ENCODE data around the gene PDZD2. TPM values are rescaled to one million over a fixed set of nuclear protein-coding genes. Genes with fewer than 3 reads are reported as not detected.
A peak's percentile ranks its signal among the peaks of the same experiment; 100 is the strongest.

Gene PDZD2
- total RNA-seq, 2 experiments from 2014 or later = 0.04 to 0.14 TPM

GRCh38 chr5:31944684-31945445, 305.9 kb downstream of the PDZD2 start:
- ATAC-seq (no peak), DNase-seq (no peak)
- Mint-ChIP-seq H3K4me3 (no peak overlapping the region), H3K9me3 (ENCODE audit: low read depth) (no peaks in the 10 kb centered on the region), H3K27me3 (no peaks in the 10 kb centered on the region), H3K27ac (no peak overlapping the region), H3K36me3 (ENCODE audit: low read depth) (no peaks in the 10 kb centered on the region), H3K4me1 (no peaks in the 10 kb centered on the region)
- ChIA-PET CTCF (no interaction called here), POLR2A (no interaction called here)
- intact Hi-C loops (cut with DNase I, micrococcal nuclease) = no loop called here

DNA sequence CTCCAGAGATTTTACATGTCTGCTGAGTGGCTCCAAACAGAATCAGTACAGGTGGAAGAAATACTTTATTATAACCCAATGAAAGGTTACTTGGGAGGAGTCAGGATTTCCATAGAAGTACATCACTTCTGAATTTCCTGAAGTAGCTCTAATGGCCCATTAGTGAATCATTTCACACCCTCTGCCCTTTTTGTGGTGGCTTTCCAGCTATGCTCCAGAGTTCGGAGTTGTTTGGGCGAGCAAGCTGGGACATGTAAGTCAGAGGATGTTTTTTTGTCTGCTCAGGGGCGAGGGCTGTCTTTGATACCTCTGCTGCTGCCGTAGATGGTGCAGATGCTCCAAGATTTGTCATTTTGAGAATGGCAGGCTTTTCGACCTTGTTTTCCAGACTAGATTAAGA, 309.1 kb downstream of the PDZD2 start:
- Mint-ChIP-seq H3K36me3 (ENCODE audit: low read depth) (no peaks in the 10 kb centered on the region), H3K27ac (no peak overlapping the region), H3K4me3 (no peak overlapping the region), H3K9me3 (ENCODE audit: low read depth) (no peaks in the 10 kb centered on the region), H3K27me3 (no peaks in the 10 kb centered on the region), H3K4me1 (no peaks in the 10 kb centered on the region)
- intact Hi-C loops (cut with DNase I, micrococcal nuclease) = no loop called here
- ChIA-PET POLR2A (no interaction called here), CTCF (interaction anchor here (0.6 kb wide), 2 partner anchors 10 to 327 kb away, joined by 3 read pairs; no protein-coding TSS in a partner anchor)
- DNase-seq = no peak
- no peak for ATAC-seq

GRCh38 chr5:31952067-31952466, 313.1 kb downstream of the PDZD2 start:
- no peak for DNase-seq
- CTCF ChIA-PET = interaction anchor here (1.4 kb wide), 1 partner anchor 141 kb away, joined by 3 read pairs; no protein-coding TSS in a partner anchor
- H3K4me3 Mint-ChIP-seq = no peak overlapping the region
- H3K4me1 Mint-ChIP-seq = no peaks in the 10 kb centered on the region
- ATAC-seq = no peak
- no peaks in the 10 kb centered on the region for H3K27me3 Mint-ChIP-seq
- intact Hi-C loops (cut with DNase I, micrococcal nuclease) = no loop called here
- no peaks in the 10 kb centered on the region for H3K36me3 Mint-ChIP-seq (ENCODE audit: low read depth)
- POLR2A ChIA-PET = no interaction called here
- H3K9me3 Mint-ChIP-seq (ENCODE audit: low read depth) = no peaks in the 10 kb centered on the region
- H3K27ac Mint-ChIP-seq = no peak overlapping the region

DNA sequence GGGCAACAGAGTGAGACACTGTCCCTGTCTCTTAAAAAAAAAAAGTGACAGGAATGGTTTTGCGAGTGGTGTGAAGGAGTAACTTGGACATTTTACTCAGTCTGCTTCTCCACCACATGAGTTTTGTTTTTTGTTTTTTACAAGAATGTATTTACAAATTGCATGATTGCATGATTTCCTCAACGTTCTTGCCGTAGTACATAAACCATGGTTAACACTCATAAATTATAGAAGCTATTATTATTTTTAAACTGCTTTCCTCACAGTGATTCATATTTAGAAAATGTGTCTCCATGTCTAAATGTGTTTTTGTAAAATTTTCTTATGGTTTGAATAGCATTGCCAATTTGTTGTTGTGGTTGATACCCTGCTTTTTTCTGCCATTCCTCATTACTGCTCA, 315.2 kb downstream of the PDZD2 start:
- H3K27me3 Mint-ChIP-seq = no peaks in the 10 kb centered on the region
- H3K9me3 Mint-ChIP-seq (ENCODE audit: low read depth) = no peaks in the 10 kb centered on the region
- no peak overlapping the region for H3K27ac Mint-ChIP-seq
- CTCF ChIA-PET = no interaction called here
- DNase-seq (no peak), ATAC-seq (no peak)
- POLR2A ChIA-PET = no interaction called here
- no peak overlapping the region for H3K4me3 Mint-ChIP-seq
- intact Hi-C loops (cut with DNase I, micrococcal nuclease) = no loop called here
- H3K36me3 Mint-ChIP-seq (ENCODE audit: low read depth) = no peaks in the 10 kb centered on the region
- no peaks in the 10 kb centered on the region for H3K4me1 Mint-ChIP-seq

DNA sequence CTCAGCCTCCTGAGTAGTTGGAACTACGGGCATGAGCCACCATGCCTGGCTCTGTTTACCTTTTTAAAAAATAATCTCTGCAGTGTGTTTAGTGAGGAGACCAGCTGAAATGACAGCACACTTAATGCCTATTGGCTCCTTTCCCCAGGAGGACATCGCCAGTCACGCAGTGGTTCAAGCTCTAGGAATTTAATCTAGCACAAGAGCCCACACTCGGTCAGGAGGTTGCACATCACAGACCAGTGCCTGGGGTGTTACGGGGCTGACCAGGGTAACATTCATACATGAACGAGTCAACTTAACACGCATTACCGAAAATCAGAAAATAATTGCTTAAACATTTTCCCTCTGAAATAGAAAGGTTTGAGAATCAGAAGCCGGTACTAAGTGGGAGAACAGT, 318.2 kb downstream of the PDZD2 start:
- DNase-seq = no peak
- H3K36me3 Mint-ChIP-seq (ENCODE audit: low read depth) = no peaks in the 10 kb centered on the region
- H3K27ac Mint-ChIP-seq = no peak overlapping the region
- no peaks in the 10 kb centered on the region for H3K9me3 Mint-ChIP-seq (ENCODE audit: low read depth)
- intact Hi-C loops (cut with DNase I, micrococcal nuclease) = no loop called here
- CTCF ChIA-PET = no interaction called here
- no peak for ATAC-seq
- H3K4me1 Mint-ChIP-seq = no peaks in the 10 kb centered on the region
- POLR2A ChIA-PET = no interaction called here
- H3K27me3 Mint-ChIP-seq = no peaks in the 10 kb centered on the region
- no peak overlapping the region for H3K4me3 Mint-ChIP-seq

GRCh38 chr5:31962351-31962751, 323.4 kb downstream of the PDZD2 start:
- no peak overlapping the region for H3K4me3 Mint-ChIP-seq
- ATAC-seq (no peak), DNase-seq (no peak)
- H3K36me3 Mint-ChIP-seq (ENCODE audit: low read depth) = no peaks in the 10 kb centered on the region
- intact Hi-C loops (cut with DNase I, micrococcal nuclease) = no loop called here
- H3K27ac Mint-ChIP-seq = no peak overlapping the region
- ChIA-PET POLR2A (interaction anchor here (0.5 kb wide), 1 partner anchor 70 kb away, joined by 3 read pairs; no protein-coding TSS in a partner anchor), CTCF (interaction anchor here (2.2 kb wide), 1 partner anchor 114 kb away, joined by 10 read pairs; no protein-coding TSS in a partner anchor)
- H3K9me3 Mint-ChIP-seq (ENCODE audit: low read depth) = no peaks in the 10 kb centered on the region
- peaks cover 3% of the 10 kb centered on the region for H3K4me1 Mint-ChIP-seq
- no peaks in the 10 kb centered on the region for H3K27me3 Mint-ChIP-seq

DNA sequence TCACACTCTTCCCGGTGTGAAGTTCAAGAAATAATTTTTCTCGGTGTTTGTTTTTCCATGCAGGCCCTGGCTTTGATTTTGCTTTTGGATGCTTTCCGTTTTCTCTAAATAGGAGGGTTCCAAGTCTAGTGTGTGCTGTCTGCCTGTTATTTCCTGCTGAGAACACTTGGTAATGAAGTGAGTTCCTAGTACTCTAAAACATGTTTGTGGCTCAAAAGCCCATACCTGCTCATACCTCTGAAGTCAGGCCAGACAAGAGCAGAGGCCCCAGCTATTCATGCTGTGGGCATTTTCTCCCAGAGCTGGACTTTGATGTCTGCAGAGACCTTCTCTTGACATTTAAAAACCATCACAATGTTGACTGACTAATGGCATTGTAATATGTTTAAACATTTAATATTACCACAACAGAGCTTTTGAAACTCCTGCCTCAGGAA, 324.0 kb downstream of the PDZD2 start:
- ChIA-PET CTCF (interaction anchor here (0.6 to 2.2 kb wide), 3 partner anchors 113 to 1972 kb away, joined by 3 to 10 read pairs (median 4); no protein-coding TSS in a partner anchor), POLR2A (no interaction called here)
- Mint-ChIP-seq H3K4me3 (no peak overlapping the region), H3K4me1 (peaks cover 3% of the 10 kb centered on the region), H3K36me3 (ENCODE audit: low read depth) (no peaks in the 10 kb centered on the region), H3K27me3 (no peaks in the 10 kb centered on the region), H3K9me3 (ENCODE audit: low read depth) (no peaks in the 10 kb centered on the region), H3K27ac (no peak overlapping the region)
- ATAC-seq (peak; percentile 39), DNase-seq (no peak)
- intact Hi-C loops (cut with DNase I, micrococcal nuclease) = no loop called here

DNA sequence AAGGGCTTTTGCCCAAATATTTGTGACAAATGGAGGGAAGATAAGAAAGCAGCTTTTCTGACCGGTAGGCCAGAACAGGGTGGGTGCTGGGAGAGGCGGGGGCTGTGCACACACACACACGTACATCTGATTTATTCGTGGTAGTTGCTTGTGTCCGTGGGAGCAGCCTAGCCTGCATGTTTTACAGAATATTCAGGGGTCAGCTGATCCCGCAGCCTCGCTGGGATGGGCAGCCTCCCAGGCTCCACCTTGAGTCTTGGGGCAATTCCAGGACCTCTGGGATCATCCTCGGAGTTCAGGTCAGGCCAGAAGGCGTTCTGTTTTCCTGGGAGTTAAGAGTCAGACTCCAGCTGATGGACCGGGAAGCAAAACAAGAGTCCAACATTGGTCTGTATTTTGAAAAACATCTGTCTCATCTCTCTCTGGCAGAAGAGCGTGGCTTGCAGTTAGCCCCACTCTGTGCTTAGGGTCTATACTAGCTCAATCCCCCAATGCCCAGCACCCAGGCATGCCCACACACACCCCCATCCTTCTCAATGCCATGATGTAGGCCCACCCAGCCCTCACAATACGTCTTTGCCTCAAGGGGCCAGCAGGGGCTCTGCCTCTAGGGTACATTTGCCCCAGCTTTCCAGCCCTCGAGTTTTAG, 324.6 kb downstream of the PDZD2 start:
- no peak overlapping the region for H3K4me3 Mint-ChIP-seq

GRCh38 chr5:31964007-31964360, 325.1 kb downstream of the PDZD2 start:
- intact Hi-C loops (cut with DNase I, micrococcal nuclease) = no loop called here
- Mint-ChIP-seq H3K27ac (no peak overlapping the region), H3K27me3 (no peaks in the 10 kb centered on the region), H3K4me3 (no peak overlapping the region), H3K4me1 (peaks cover 3% of the 10 kb centered on the region), H3K36me3 (ENCODE audit: low read depth) (no peaks in the 10 kb centered on the region), H3K9me3 (ENCODE audit: low read depth) (no peaks in the 10 kb centered on the region)
- ChIA-PET POLR2A (no interaction called here), CTCF (no interaction called here)
- DNase-seq (no peak), ATAC-seq (no peak)

More for the DNA sequence above, 324.6 kb downstream of the PDZD2 start:
- ChIA-PET CTCF (interaction anchor here (0.6 to 0.8 kb wide), 2 partner anchors 130 to 1972 kb away, joined by 3 to 4 read pairs; no protein-coding TSS in a partner anchor), POLR2A (no interaction called here)
- Mint-ChIP-seq H3K9me3 (ENCODE audit: low read depth) (no peaks in the 10 kb centered on the region), H3K4me1 (peaks cover 3% of the 10 kb centered on the region), H3K27ac (no peak overlapping the region), H3K36me3 (ENCODE audit: low read depth) (no peaks in the 10 kb centered on the region), H3K27me3 (no peaks in the 10 kb centered on the region)
- intact Hi-C loops (cut with DNase I, micrococcal nuclease) = no loop called here
- no peak for ATAC-seq
- DNase-seq = no peak

GRCh38 chr5:31965227-31965626, 326.3 kb downstream of the PDZD2 start:
- CTCF ChIA-PET = no interaction called here
- POLR2A ChIA-PET = interaction anchor here (0.6 kb wide), 1 partner anchor 52 kb away, joined by 3 read pairs; no protein-coding TSS in a partner anchor
- Mint-ChIP-seq H3K36me3 (ENCODE audit: low read depth) (no peaks in the 10 kb centered on the region), H3K27me3 (no peaks in the 10 kb centered on the region), H3K9me3 (ENCODE audit: low read depth) (no peaks in the 10 kb centered on the region), H3K4me1 (peaks cover 3% of the 10 kb centered on the region), H3K4me3 (no peak overlapping the region), H3K27ac (no peak overlapping the region)
- DNase-seq (no peak), ATAC-seq (no peak)
- intact Hi-C loops (cut with DNase I, micrococcal nuclease) = no loop called here

DNA sequence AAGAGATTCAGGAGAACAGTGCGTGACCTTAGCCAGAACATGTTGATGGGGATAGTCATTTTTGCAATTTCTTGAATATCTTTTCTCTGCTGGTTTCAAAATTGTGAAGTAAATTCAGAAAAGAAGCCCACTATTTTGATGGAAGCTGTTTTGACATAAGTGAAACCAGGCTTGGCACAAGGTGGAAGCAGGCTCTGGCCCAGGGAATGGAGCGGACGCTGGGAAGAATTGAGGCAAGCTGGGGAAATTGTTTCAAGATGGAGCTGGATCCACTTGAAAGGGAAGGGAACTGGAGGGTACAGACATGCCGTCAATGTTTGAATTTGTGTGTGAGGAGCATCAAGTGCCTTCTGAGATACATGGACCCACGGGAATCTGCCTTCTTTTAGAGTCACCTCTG, 328.0 kb downstream of the PDZD2 start:
- DNase-seq = no peak
- intact Hi-C loops (cut with DNase I, micrococcal nuclease) = no loop called here
- no peak for ATAC-seq
- Mint-ChIP-seq H3K4me3 (no peak overlapping the region), H3K27me3 (no peaks in the 10 kb centered on the region), H3K36me3 (ENCODE audit: low read depth) (no peaks in the 10 kb centered on the region), H3K27ac (no peak overlapping the region), H3K4me1 (peaks cover 3% of the 10 kb centered on the region), H3K9me3 (ENCODE audit: low read depth) (no peaks in the 10 kb centered on the region)
- POLR2A ChIA-PET = no interaction called here
- CTCF ChIA-PET = no interaction called here

DNA sequence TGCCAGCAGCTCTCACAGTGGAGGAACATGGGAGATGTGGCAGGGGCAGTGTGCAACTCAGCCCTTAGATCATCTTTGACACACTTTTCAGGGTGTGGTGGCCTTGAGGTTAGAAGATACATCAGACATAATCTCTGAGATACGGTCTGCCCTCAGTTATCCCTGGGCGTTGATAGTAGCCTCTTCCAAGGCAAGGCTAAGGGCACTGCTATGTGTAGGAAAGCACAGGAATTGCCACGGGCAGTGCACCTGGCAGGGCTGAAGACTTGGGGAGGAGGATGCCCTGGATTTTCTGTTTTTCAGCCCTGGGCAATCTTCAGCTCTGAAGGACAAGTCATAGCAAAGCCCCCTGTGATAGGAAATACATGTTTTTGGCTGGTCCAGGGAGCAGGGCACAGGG, 328.5 kb downstream of the PDZD2 start:
- ChIA-PET CTCF (no interaction called here), POLR2A (no interaction called here)
- no peak for DNase-seq
- Mint-ChIP-seq H3K4me3 (no peak overlapping the region), H3K27me3 (no peaks in the 10 kb centered on the region), H3K27ac (no peak overlapping the region), H3K4me1 (peaks cover 6% of the 10 kb centered on the region), H3K36me3 (ENCODE audit: low read depth) (no peaks in the 10 kb centered on the region), H3K9me3 (ENCODE audit: low read depth) (no peaks in the 10 kb centered on the region)
- no peak for ATAC-seq
- intact Hi-C loops (cut with DNase I, micrococcal nuclease) = no loop called here
